CD4-positive, alpha-beta T cell treated with Interferon alpha-2 for 1 hour (primary cell): ENCODE results near the gene EIF5A.

Source experiments
- DNase-seq, 2 donors: peaks; one replicate each; pipeline ENCODE4 v3.0.0-alpha.2; 2020 to 2022

EIF5A gene

DNA sequence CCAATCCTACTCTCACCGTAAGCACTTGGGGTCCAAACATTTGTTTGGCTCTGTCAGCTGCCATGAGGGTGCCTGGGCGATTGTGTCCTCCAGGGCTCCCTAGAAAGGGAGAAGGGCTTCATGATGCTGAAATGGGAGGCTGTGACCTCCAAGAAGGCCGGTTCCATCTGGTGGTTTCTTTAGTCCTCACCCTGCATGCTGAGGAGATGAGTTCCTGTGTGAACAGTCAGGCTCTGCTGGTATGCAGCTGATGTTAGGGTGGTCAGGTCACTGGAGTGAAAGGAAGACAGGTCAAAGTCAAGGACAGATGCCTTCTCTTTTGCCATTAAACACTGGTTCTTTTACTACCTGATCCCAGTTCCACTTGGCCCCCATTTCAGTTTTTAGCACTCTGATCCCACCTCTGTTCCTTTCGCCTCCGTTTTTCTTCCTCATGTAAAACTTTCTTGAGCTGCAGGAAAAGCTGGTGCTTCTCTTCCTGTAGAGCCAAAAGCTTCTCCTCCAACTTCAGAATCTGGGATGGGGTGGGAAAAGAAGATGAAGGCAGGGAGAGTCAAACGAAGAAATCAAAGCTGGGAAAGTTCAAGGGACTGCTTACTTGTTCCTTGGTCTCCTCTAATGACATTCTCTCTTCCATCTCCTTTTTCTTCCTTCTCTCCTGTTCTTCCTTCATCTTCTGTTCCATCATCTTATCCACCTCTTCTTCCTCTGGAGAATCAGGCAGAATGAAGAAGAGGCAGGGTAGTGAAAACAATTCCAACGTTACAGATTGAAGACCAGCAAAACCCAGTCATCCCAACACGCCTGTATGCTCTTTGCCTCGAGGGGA lies 6.7 kb downstream of the EIF5A start:
- no peak for DNase-seq

DNA sequence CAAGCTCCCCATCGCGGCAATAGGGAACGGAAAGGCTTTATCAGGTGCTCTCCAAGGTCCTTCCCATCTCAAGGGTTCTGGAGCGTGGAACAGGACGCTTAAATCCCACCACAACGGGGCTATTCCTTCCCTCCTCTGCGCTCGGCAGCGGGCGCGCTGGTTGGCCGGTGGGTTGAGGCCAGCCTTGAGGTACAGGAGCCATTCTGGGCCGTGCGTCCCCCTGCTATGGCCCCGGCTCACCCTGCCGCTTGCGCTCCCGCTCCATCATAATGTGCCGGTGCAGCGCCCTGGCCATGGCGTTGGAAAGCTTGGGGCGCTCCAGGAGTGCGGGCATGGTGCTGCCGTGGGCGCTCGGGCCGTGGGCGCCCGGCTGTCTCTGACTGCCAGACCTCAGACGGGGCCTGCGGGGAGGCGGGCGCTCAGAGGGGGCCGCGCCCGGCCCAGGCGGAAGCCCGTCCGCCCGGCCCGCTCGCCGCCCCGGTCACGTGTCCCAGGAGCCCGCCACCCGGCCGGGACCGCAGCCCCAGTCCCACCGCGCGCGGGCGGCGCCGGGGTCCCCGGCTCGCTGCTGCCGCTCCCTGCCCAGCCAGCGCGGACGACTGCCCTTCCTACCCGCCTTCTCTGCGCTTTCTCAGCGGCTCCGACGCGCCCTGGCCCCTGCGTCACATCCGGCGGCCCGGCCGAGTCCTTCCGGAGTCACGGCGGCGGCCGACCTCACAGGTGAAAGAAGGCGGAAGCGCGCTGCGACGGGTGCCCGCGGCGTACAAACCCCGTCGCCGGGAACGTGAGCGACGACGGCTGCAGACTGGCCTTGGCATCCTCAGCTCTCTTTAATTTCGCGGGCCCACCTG lies 7.5 kb downstream of the EIF5A start, which contains the start of gene GPS2:
GPS2 (minus strand) TSS at position 642 of the 851 bp plus-strand sequence; CDS start at position 334, 308 bp downstream.
- peak; percentile 91 to 94 for DNase-seq

DNA sequence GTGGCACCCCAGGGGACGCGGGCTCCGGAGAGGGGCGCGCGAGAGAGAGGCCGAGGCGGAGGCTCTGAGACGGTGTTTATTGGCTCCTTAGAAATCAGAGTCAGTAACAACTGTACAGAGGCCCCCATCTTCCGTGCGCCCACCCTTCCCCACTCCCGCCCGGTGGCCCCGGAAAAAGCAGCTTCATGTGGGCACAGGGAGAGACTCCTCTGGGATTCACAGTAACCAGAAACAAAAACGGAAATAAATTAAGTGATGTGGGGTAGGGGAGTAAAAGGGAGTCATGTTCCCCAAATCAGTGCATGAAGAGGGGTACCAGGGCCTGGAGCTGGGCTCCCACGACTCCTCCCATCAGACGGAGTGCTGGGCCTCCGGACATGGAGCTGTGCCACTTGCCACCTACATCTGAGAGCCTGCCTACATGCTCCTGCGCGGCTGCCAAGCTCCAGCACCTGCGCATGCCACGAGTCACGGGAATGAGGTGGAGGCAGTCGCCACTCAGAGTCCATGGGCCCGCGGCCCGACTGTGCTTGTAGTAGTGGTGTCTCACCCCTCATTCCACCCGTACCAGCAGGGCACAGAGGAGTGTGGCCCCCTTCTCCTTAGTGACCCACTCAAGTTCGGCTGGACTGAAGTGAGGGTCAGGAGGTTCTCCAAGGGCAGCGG lies 8.3 kb downstream of the EIF5A start:
- DNase-seq = no peak

DNA sequence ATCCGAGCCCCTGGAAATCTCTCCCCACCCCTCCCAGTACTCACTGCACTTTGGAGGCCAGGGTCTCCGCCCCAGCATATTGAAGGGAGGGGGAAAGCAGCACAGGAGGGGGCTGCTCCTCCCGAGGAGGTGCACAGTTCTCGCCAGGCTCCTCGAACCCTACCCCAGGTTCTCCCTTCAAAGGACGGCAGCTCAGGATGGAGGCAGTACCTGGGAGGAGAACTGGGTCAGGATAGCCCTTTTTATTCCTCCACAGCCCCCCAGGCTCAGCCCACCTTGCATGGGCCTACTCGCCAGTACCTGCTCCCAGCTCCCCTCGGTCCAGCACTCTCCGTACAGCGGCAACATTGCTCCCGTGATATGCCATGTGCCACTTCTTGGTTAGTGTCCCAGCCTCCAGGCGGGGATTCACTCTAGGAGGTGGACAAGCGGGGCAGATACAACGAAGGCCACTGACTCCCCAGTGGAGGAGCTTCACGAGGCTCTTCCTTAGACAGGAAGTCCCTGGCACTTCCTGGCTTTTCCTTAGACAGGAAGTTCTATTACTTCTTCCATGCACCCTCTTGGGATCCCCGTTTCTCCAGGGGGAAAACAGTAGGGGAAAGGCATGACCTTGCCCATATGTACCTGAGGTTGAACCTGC lies 9.9 kb downstream of the EIF5A start:
- DNase-seq = no peak

DNA sequence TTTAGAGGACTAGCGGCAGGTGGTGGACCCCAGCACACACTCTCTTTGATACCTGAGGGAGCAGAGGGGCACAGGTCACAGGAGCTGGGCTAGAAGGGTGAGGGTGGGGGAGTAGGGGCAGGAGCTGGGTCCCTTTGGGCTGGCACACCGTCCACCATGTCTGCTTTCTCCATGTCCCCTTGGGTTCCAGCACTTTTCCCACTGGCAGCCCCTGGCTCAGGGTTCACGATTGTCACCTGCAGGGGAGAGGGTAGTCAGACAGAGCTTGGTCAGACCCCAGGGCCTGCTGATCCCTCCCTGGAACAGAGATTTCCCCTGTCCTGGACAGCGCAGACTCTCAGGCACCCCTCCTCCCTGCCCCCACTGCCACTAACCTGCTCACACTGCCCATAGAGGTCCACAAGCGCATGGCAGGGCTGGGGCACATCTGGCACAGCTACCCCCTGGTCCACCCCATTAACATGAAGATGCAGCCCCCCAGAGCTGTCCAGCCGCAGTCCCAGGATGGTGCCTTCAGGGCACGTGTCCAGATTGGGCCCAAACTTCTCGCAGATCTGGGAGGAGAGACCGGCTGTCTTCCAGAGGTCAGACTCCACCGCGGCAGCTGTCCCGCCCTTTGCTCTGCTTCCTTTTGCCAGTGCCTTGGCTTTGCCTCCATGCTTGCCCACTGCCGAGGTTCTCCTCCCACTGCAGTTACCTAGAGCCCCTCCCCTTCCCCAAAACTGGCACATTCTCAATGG lies 10.9 kb downstream of the EIF5A start:
- DNase-seq = no peak

DNA sequence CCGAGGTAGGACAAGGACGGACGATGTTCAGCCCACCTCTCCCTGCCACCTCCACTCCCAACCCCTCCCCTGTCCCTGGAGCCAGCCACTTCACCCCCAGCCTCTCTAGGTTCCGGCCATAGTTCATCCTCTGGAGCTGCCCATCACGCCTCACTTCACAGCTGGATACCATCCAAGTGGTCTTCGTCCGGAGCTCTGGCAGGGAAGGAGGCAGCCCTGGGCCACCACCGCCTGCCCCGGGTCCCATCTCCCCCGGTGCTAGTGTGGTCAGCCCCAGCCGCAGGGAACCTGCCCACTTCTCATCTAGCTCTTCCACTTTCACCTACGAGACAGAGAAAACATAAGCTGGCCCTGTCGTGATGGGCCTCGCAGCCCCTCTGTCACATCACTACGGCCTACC lies 14.0 kb downstream of the EIF5A start:
- no peak for DNase-seq

DNA sequence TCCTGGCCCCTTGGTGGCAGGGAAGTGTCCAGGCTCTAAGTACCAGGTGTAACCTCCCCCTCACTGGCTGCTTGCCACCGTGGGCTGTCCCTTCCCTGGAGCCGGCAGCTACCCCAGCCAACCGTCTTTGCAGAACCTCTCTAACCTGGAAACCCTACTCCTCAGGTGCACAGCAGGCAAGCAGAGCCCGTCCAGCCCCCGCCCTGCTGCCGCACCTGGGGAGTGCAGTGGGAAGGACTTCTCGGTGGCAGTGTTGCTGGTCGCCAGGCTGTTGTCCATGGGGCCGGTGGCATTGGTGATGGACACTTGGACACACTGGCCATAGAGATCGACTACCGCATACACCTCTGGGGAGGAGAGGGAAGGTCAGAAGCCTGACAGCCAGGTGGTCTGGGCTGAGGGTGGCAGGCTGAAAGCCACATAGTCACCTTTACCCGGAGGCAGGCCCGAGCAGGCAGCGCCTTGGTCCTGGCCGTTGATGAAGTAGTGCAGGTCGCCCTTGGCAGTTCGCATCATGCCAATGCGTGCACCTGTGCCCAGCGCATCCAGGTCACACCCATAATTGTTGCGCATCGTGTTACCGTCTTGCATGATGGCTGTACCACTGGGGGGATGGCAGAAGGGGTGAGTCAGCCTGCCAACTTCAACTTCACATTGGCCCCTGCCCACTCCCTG lies 15.2 kb downstream of the EIF5A start:
- DNase-seq = no peak

DNA sequence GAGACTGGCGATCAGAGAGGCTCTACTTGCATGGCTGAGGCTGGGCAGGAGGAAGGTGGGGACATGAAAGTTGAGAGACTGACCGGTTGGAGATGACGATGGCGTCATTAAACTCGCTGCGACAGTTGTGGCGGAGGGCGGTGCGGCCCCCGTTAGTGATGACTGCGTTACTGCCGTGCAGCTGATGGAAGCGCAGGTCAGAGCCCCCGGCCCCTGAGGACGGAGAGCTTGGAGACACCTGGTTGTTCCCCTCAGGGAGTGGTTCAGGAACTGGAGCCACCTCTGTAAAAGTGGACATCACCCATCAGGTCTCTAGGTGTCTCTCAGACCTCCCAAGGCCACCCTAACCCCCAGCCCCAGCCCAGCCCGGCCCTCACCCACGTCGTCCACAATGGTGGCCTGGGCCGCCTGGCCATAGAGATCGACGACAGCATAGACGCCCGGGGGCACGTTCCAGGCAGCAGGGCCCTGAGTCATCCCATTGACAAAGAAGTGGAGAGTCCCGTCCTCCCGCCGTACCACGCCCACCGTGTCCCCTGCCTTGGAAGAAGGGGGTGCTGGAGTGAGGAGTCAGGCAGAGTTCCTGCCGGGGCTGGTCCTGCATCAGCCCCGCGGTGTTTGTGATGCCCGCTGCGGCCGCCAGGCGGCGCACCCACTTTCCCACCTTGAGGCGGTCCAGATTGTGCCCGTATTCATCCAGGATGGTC lies 16.5 kb downstream of the EIF5A start:
- DNase-seq = peak; percentile 50 to 71

DNA sequence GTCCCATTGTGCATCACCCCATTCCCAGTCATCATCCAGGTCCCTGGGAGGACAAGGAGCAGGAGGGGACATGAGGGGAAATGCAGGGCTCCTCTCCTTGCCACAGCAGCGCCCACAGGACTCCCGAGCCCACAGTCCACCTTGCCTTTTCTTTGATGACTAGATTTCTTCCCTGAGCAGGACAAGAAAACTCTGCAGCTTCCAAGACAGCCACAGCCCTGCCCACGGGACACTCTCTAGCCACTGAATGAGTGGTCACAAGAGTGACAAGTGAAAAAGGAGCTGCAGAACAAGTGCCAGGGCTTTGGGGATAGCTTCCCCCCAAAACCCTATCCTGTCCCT lies 17.0 kb downstream of the EIF5A start:
- DNase-seq = no peak

DNA sequence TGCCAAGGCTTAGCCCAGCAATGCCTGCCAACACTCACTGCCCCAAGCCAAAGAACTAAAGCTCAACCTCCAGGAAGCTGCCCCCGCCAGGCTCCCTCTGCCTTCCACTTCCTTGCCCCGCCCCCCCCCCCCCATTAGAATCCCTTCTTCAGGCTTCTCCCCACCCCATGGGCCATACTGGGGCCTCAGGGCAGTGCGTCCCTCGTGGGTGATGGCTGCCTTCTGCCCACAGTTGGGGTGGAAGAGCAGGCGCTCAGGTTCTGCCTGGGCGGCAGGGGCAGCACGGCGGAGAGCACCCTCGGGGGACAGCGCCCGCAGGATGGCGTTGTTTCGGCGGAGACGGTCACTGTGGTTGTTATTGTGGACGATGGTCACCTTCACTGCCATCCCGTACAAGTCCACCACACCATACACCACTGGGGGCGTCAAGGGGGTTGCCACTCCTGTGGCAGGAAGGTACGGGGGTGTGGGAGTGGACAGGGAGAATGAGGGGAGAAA lies 17.7 kb downstream of the EIF5A start:
- DNase-seq = no peak

DNA sequence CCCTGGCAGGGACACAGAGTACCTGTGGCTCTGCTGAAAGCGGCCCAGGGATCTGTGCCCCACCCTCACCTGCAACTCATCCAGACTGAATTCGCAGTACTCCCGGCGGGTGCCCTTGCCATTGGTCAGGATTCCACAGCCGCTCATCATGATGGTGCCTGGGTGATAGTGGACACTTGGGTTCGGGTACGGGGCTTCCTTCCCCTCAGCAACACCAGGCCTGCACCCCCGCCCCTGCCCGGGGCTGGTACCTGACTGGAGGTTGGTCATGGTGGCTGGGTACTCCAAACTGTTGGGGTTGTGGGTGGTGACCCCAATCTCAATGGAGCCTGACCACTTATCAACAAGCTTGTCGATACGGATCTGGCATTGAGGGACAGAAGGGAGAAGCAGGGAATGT lies 18.8 kb downstream of the EIF5A start:
- no peak for DNase-seq

DNA sequence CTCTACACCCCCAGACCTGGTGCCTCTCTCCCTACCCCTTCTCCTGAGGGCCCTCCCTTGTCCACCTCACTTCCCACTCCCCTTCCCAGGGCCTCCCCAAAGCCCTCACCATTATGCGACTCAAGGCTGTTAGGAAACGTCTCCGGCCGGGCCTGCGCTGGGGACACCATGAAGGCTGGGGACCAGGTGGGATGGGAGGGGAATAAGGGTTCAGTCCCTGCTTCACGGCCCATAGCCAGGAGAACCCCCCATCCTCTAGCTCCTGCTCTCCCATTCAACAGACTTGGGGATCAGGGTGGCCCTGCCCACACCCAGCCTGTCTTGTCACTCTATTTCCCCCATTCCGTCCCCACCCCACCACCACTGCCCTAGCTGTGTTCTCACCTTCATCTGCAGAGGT lies 19.6 kb downstream of the EIF5A start:
- DNase-seq = no peak

DNA sequence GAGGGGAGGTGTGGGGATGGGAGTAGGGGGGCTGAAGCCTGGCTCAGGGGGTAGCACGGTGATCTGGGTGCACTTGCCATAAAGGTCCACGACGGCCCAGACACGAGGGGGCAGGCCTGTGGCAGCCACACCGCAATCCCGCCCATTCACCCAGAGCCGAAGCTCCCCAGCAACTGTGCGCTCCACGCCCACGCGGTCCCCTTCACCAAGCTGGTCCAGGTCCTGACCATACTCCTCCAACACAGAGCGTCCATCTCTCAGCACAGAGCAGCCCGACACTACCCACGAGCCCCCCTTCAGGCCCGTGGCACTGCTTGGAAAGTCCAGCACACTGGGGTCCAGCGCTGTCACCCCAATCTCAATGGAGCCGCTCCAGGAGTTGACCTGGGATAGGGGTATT lies 20.1 kb downstream of the EIF5A start:
- no peak for DNase-seq

DNA sequence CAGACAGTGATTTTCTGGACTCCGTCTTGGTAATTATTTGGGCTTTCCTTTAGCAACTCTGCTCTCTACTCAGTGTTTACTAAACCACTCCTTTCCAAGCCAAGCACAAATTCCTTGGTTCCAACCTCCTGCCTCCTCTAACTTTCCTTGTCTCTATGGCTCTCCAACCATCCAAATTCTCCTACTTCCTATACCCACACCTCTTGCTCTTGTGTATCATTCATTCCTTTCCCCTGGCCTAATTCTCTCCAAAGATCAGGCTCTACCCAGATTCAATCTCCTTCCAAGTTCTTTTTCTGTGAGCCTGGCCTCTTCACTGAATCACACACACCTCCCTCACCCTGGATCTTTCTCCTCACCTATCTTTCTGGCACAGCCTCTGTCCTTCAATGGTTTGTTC lies 20.6 kb downstream of the EIF5A start:
- no peak for DNase-seq

DNA sequence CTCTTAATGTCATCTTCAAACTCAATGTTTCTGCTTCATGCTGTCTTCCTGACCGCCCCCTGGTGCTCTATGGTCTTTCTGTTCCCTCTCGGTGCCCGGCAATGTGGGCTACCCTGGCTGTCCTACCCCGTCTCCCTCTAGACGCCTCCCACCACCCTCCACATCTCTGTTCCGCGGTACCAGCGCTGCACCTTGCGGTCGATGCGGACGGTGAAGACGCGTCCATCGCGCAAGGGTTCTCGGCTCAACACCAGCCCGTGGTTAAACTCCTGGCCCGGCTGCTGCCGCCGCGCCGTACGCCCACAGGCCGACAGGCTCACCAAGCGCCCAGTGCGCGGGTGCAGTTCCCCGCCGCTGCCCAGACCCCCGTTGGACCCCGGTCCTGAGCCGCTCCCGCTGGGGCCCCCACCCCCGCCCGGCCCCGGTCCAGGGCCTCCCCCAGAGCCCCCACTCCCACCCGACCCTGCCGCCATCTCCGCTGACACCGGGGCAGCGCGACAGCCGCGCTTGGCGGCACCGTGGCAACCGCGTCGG lies 21.5 kb downstream of the EIF5A start, which contains the start of gene NEURL4:
NEURL4 (minus strand) TSS at position 496 of the 534 bp plus-strand sequence; CDS start at position 473, 23 bp downstream.
- peak in 1 of 2 donors; percentile 52 for DNase-seq

DNA sequence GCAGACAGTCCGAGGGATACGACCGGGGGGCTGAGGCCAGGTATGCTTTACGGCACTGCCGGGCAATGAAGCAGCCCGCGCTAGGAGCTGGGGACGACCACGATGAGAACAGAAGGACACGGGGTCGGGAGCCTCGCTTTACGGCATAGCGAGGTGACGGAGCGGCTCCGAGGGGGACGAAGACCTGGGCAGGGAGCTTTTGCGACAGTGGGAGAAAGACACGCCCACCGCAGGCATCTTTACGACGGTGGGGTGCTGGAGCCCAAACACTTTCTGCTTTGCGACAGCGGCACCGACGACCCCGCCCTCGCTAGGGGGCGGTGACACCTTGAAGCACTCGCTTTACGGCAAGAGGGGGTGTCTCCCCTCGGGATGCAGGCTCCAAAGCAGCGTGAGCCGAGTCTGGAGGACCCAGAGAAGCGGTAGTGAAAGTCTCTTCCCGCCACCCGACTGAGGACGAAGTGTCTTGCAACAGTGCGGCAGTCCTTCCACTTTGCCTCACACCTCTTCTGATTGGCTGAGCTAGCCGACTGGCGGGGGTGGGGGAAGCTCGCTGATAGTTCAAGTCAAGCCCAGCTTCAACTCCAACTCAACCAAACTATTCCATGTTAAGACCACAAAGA lies 22.1 kb downstream of the EIF5A start:
- DNase-seq = peak; percentile 98

DNA sequence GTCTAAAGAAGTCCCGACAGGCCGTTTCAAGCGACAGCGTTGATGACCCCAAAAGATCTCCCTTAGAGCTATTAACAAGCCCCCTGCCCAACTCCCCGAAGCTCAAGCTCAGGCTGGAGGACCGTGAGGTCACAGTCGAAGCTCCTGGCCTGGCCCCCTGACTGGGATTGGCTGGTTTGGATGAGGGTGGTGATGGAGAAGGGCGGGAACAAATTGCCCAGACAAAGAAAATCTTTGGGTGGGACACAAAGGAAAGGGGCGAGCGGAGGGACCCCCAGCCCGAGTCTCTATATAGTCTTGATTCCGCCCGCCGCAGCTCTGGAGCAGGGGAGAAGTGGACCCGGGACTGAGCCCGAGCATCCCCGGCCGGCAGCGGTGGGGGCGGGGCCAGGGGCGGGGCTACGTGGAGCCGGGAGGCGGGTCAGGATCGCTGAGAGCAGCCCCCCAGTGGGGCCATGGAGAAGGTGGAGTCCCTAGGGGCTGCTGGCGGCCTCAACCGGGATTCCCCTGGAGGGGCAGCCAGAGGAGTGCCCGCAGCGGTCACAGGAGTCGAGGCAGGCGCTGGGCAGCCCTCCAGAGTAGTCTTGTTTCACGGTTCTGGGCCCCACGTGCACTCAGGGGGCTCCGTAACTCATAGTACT lies 22.7 kb downstream of the EIF5A start:
- peak; percentile 82 to 86 for DNase-seq

DNA sequence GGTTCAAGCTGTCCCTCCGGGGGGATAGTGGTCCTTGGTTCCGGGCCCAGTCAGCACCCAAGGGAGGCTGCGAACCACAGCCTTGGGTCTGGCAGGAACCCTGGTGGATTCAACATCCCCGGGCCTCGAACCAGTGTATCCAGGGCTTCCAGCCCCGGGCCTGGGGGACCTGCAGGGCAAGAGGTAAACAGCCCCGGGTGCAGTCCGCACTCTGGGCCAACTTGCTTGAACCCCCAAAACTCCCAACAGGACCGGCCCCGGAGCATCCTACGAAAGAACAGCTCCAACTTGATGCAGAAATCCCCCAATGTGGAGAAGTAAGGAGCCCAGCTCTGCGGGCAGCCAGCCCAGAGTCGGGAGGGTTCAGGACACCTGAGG lies 23.2 kb downstream of the EIF5A start:
- DNase-seq = no peak

DNA sequence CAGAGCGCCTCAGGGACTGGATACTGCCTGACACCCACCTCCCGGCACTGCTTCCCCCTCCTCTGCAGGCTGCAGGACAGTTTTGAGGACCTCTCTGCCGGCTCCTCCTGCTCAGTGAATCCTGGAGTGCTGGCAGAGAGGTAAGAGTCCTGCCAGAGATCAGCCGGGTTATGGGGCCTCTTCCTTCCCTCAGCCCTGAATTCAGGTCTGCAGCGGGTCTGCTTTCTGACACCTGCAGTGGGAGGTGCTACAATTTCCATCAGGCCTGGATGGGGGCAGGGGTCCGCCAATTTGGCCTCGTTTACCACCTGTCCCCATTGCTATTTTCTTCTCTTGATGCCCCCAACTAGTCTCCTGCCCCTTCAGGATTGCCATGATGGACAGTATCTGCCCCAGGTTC lies 24.7 kb downstream of the EIF5A start:
- DNase-seq = no peak
